ENCODE results near the gene COX4I1.
"Not testable (repeated sequence)": the region's sequence is repeated elsewhere in the genome, so short reads cannot be mapped to it uniquely, and the experiment has no call there.

The COX4I1 gene

DNA sequence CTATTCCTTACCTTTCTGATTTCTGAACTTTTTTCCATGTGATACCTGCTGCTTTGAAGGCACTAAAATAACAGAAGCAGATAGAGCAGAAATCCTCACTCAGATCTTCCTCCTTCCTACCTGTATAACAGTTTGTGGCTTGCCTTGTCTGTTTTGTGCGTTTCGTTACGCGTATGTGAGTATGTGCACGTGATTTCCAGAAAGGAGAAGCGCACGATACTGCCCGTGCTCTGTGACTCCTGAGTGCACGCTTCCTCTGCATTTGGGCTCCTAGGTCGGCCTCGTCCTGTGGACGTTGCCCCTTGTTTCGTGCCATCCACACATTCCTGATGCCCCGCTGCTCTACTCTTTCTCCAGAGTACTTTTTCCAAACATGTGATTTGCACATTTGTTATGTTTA, 4.1 kb downstream of the COX4I1 start:
- H3K4me3 ChIP-seq (ENCODE audit: severe bottlenecking): no peak overlapping the region
- TF ChIP-seq, protein P1, sequence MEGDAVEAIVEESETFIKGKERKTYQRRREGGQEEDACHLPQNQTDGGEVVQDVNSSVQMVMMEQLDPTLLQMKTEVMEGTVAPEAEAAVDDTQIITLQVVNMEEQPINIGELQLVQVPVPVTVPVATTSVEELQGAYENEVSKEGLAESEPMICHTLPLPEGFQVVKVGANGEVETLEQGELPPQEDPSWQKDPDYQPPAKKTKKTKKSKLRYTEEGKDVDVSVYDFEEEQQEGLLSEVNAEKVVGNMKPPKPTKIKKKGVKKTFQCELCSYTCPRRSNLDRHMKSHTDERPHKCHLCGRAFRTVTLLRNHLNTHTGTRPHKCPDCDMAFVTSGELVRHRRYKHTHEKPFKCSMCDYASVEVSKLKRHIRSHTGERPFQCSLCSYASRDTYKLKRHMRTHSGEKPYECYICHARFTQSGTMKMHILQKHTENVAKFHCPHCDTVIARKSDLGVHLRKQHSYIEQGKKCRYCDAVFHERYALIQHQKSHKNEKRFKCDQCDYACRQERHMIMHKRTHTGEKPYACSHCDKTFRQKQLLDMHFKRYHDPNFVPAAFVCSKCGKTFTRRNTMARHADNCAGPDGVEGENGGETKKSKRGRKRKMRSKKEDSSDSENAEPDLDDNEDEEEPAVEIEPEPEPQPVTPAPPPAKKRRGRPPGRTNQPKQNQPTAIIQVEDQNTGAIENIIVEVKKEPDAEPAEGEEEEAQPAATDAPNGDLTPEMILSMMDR (IDR thresholded peaks at IDR 0.05; ENCODE audit: poor library complexity, severe bottlenecking): no peak
- H3K9me3 ChIP-seq (ENCODE audit: severe bottlenecking): no peaks in the 10 kb centered on the region
- DNase-seq (ENCODE audit: low spot score) (no peak), ATAC-seq (ENCODE audit: low read depth) (no peak)
- H3K27ac ChIP-seq (ENCODE audit: poor library complexity, severe bottlenecking): no peak overlapping the region
- peaks cover 73% of the 10 kb centered on the region for H3K36me3 ChIP-seq (ENCODE audit: low read depth)
- H3K27me3 ChIP-seq (ENCODE audit: insufficient read depth, poor library complexity, severe bottlenecking): no peaks in the 10 kb centered on the region
- peaks cover 7% of the 10 kb centered on the region for H3K4me1 ChIP-seq (ENCODE audit: insufficient read depth, poor library complexity, severe bottlenecking)

DNA sequence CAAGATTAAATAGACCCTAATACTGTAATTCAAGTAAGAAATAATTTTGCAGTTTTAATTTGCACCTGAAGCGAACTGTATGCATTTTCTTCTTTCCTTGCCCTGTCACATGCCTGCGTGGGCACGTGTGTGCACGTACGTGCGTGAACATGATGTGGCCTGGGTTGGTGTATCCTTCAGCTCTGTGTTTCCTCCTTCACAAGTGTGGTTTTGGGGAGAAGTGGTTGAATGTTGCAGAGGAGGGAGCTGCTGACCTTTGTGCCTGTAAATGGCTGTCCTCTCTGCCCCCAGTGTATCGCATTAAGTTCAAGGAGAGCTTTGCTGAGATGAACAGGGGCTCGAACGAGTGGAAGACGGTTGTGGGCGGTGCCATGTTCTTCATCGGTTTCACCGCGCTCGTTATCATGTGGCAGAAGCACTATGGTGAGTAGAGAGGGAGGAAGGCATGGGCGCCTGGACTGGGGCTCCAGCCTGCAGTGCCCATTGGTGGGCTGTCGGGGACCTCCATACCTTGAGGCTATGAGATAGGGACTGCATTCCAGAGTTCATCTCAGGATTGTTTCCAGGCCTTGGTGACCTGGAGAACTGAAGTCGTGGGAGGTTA, 6.0 kb downstream of the COX4I1 start:
- ATAC-seq (ENCODE audit: low read depth): no peak
- no peak overlapping the region for H3K27ac ChIP-seq (ENCODE audit: poor library complexity, severe bottlenecking)

DNA sequence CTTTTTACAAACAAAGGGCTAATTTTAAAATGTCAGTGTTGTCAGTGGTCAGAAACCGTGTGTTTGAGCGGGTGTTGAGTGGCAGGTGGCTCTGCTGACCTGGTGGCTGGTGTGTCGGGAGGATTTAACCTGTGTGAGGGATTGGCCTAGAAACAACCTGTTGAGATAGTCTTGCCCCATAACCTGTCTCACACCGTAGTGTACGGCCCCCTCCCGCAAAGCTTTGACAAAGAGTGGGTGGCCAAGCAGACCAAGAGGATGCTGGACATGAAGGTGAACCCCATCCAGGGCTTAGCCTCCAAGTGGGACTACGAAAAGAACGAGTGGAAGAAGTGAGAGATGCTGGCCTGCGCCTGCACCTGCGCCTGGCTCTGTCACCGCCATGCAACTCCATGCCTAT, 7.0 kb downstream of the COX4I1 start:
- no peaks in the 10 kb centered on the region for H3K9me3 ChIP-seq (ENCODE audit: severe bottlenecking)
- DNase-seq (ENCODE audit: low spot score) (no peak), ATAC-seq (ENCODE audit: low read depth) (no peak)
- TF ChIP-seq, protein P1 (IDR thresholded peaks at IDR 0.05; ENCODE audit: poor library complexity, severe bottlenecking): no peak
- no peak overlapping the region for H3K4me3 ChIP-seq (ENCODE audit: severe bottlenecking)
- H3K36me3 ChIP-seq (ENCODE audit: low read depth): peaks cover 57% of the 10 kb centered on the region
- H3K27me3 ChIP-seq (ENCODE audit: insufficient read depth, poor library complexity, severe bottlenecking): peaks cover 8% of the 10 kb centered on the region
- H3K27ac ChIP-seq (ENCODE audit: poor library complexity, severe bottlenecking): no peak overlapping the region
- H3K4me1 ChIP-seq (ENCODE audit: insufficient read depth, poor library complexity, severe bottlenecking): no peaks in the 10 kb centered on the region

More for the DNA sequence above, 6.0 kb downstream of the COX4I1 start:
- DNase-seq (ENCODE audit: low spot score): no peak
- peaks cover 67% of the 10 kb centered on the region for H3K36me3 ChIP-seq (ENCODE audit: low read depth)
- no peak overlapping the region for H3K4me3 ChIP-seq (ENCODE audit: severe bottlenecking)
- TF ChIP-seq, protein P1 (IDR thresholded peaks at IDR 0.05; ENCODE audit: poor library complexity, severe bottlenecking): no peak
- H3K4me1 ChIP-seq (ENCODE audit: insufficient read depth, poor library complexity, severe bottlenecking): peaks cover 6% of the 10 kb centered on the region
- H3K9me3 ChIP-seq (ENCODE audit: severe bottlenecking): no peaks in the 10 kb centered on the region
- no peaks in the 10 kb centered on the region for H3K27me3 ChIP-seq (ENCODE audit: insufficient read depth, poor library complexity, severe bottlenecking)

DNA sequence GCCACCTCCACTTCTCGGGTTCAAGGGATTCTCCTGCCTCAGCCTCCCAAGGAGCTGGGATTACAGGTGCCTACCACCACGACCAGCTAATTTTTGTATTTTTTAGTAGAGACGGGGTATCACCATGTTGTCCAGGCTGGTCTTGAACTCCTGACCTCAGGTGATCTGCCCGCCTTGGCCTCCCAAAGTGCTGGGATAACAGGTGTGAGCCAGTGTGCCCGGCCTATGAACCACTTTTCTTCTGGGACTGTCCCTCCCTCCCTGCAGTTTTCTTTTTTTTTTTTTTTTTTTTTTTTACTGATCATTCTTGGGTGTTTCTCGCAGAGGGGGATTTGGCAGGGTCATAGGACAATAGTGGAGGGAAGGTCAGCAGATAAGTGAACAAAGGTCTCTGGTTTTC, 7.8 kb downstream of the COX4I1 start:
- Histone ChIP-seq H3K27me3 (ENCODE audit: insufficient read depth, poor library complexity, severe bottlenecking) (peaks cover 16% of the 10 kb centered on the region), H3K36me3 (ENCODE audit: low read depth) (peaks cover 49% of the 10 kb centered on the region)
- H3K9me3 ChIP-seq (ENCODE audit: severe bottlenecking); H3K4me1 ChIP-seq (ENCODE audit: insufficient read depth, poor library complexity, severe bottlenecking); H3K4me3 ChIP-seq (ENCODE audit: severe bottlenecking); H3K27ac ChIP-seq (ENCODE audit: poor library complexity, severe bottlenecking); DNase-seq (ENCODE audit: low spot score); ATAC-seq (ENCODE audit: low read depth): not testable (repeated sequence)

DNA sequence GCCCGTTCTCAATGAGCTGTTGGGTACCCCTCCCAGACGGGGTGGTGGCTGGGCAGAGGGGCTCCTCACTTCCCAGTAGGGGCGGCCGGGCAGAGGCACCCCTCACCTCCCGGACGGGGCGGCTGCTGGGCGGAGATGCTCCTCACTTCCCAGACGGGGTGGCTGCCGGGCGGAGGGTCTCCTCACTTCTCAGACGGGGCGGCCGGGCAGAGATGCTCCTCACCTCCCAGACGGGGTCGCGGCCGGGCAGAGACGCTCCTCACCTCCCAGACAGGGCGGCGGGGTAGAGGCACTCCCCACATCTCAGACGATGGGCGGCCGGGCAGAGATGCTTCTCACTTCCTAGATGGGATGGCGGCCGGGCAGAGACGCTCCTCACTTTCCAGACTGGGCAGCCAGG, 8.6 kb downstream of the COX4I1 start:
- not testable (repeated sequence) for H3K4me3 ChIP-seq (ENCODE audit: severe bottlenecking); DNase-seq (ENCODE audit: low spot score); ATAC-seq (ENCODE audit: low read depth); H3K9me3 ChIP-seq (ENCODE audit: severe bottlenecking); H3K27ac ChIP-seq (ENCODE audit: poor library complexity, severe bottlenecking); H3K4me1 ChIP-seq (ENCODE audit: insufficient read depth, poor library complexity, severe bottlenecking)
- H3K36me3 ChIP-seq (ENCODE audit: low read depth): peaks cover 41% of the 10 kb centered on the region
- peaks cover 24% of the 10 kb centered on the region for H3K27me3 ChIP-seq (ENCODE audit: insufficient read depth, poor library complexity, severe bottlenecking)

DNA sequence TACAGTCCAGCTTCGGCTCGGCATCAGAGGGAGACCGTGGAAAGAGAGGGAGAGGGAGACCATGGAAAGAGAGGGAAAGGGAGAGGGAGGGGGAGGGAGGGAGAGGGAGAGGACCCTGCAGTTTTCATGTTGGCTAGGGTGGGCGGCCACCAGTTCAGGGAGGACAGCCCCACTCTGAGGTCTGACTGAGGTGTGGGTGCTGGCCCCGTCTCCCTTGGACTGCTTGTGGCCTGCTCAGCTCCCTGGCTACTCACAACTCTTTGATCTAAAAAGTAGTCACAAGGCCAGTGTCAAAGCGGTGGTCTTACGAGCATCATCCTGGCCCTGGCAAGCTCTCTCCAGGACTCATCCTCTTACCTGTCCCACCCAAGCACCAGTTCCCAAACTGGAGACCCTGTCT, 9.4 kb downstream of the COX4I1 start:
- H3K36me3 ChIP-seq (ENCODE audit: low read depth): peaks cover 33% of the 10 kb centered on the region
- no peak overlapping the region for H3K4me3 ChIP-seq (ENCODE audit: severe bottlenecking)
- H3K4me1 ChIP-seq (ENCODE audit: insufficient read depth, poor library complexity, severe bottlenecking): no peaks in the 10 kb centered on the region
- H3K27ac ChIP-seq (ENCODE audit: poor library complexity, severe bottlenecking): no peak overlapping the region
- ATAC-seq (ENCODE audit: low read depth) (no peak), DNase-seq (ENCODE audit: low spot score) (no peak)
- peaks cover 32% of the 10 kb centered on the region for H3K27me3 ChIP-seq (ENCODE audit: insufficient read depth, poor library complexity, severe bottlenecking)
- H3K9me3 ChIP-seq (ENCODE audit: severe bottlenecking): no peaks in the 10 kb centered on the region
- TF ChIP-seq, protein P1 (IDR thresholded peaks at IDR 0.05; ENCODE audit: poor library complexity, severe bottlenecking): no peak

Data from RWPE2 (cell line).